Fibroblast of the aortic adventitia (primary cell): ENCODE measurements around the gene IGFL4. TPM values are rescaled to one million over a fixed set of nuclear protein-coding genes. Genes with fewer than 3 reads are reported as not detected.

Experiments
- DNase-seq: peaks from one replicate; pipeline ENCODE4 v3.0.0-alpha.2; 2010; ENCODE audit warnings: low read depth
- H3K4me3 ChIP-seq: 2 replicates; pipeline ENCODE4 v1.5.1; 2011; ENCODE audit warnings: low read depth, mild to moderate bottlenecking, control low read depth, low read length, moderate library complexity
- CTCF ChIP-seq: IDR thresholded peaks from 2 replicates; pipeline ENCODE4 v1.5.1; 2011; ENCODE audit warnings: mild to moderate bottlenecking, low read length, control low read depth, inconsistent platforms; ENCODE audit not compliant: insufficient read depth
- total RNA-seq: library from RNA; depleted of rRNA; stranded (reverse); fragments of >200 nt; gene quantifications from 2 replicates; pipeline ENCODE4 v1.2.3, GENCODE V29; 2012; ENCODE audit warnings: low replicate concordance

IGFL4 gene
- total RNA-seq, 1 donor: 0.27 TPM

GRCh38 chr19:46009530-46010510 is 31.0 kb downstream of the IGFL4 start:
- no peak overlapping the region for H3K4me3 ChIP-seq

GRCh38 chr19:46006411-46006810 is 34.4 kb downstream of the IGFL4 start:
- no peak overlapping the region for H3K4me3 ChIP-seq
- no peak for TF ChIP-seq CTCF
- DNase-seq: no peak

More at GRCh38 chr19:46009530-46010510, 31.0 kb downstream of the IGFL4 start:
- TF ChIP-seq CTCF: peak; percentile 80
- DNase-seq: peak; percentile 81

GRCh38 chr19:46002678-46003275 is 38.0 kb downstream of the IGFL4 start:
- no peak overlapping the region for H3K4me3 ChIP-seq
- no peak for DNase-seq
- no peak for TF ChIP-seq CTCF

- peak overlapping the region; percentile 44 for H3K4me3 ChIP-seq
- no peak for TF ChIP-seq CTCF
- no peak for DNase-seq
Observed at GRCh38 chr19:46000491-46001246, 40.1 kb downstream of the IGFL4 start.

- TF ChIP-seq CTCF: no peak
- H3K4me3 ChIP-seq: peak overlapping the region; percentile 31
- DNase-seq: peak; percentile 33
Observed at GRCh38 chr19:45999653-46000121, 41.1 kb downstream of the IGFL4 start.

GRCh38 chr19:45998834-45999233 is 42.0 kb downstream of the IGFL4 start:
- H3K4me3 ChIP-seq: no peak overlapping the region
- no peak for DNase-seq
- TF ChIP-seq CTCF: no peak
